Measurements from ENCODE around the gene PPT1. TPM values are rescaled to one million over a fixed set of nuclear protein-coding genes. Genes with fewer than 3 reads are reported as not detected.

PPT1 gene
- total RNA-seq = 100 to 1,000 TPM in 3 of 6 donors, 10 to 100 TPM in 3; 35.6 to 190 (median 95.3) TPM

DNA sequence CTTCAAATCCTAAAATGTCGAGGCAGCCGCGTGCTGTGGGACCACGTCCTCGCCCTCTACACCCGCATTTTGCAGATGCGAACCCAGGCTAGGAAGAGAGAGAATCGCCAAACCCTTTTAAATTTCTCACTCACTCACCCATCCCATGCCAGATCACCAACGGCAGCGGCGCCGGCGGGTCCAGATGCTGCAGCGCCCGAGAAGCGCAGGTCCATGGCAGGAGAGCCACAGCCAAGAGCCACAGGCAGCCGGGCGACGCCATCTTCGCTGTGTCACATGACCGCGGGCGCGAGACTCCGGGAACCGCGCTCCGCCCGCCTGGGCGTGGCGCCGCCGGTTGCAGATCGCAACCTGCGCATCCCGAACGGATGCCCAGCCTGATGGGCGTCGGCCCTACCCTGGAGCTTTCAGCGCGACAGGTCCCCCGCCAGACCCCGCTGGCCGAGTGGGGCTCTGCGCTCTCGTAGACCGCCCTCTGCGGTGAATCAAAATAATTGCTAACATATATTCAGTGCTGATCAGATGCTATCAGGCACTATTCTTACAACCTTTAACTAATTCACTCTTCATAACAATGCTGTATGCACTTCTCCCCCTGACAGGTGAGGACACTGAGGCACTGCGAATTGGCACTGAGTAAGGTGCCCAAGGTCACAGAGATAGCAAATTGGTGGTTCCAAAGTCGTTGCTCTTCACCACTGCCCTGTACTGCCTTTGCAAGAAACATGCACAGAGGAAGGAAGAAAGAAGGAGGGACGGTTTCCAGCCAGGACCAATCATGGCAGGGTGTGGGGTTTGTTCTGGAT, at the start of gene PPT1:
PPT1 (minus strand) TSS at position 276 of the 806 bp plus-strand sequence; CDS start at position 262, 14 bp downstream.
- no peaks in the 10 kb centered on the region for H3K27me3 ChIP-seq
- H3K4me1 ChIP-seq = peaks cover 9 to 18% (median 15%) of the 10 kb centered on the region in 4 donors
- peak; percentile 89 to 97 for ATAC-seq (ENCODE audit: low FRiP score in 2 of 2)
- H3K9me3 ChIP-seq = no peaks in the 10 kb centered on the region
- peak within 1 kb of the TSS; percentile 63 to 85 (median 74) for H3K27ac ChIP-seq
- 0 to 1% methylated on average over 22 to 40 of the region's 51 CpGs for whole genome bisulfite sequencing, 2 donors
- peaks cover 0 to 7% (median 0%) of the 10 kb centered on the region in 4 donors for H3K36me3 ChIP-seq
- peak in 2 of 4 donors; percentile 39 to 79 for TF ChIP-seq POLR2A (IDR thresholded peaks at IDR 0.05)
- TF ChIP-seq, protein P1, sequence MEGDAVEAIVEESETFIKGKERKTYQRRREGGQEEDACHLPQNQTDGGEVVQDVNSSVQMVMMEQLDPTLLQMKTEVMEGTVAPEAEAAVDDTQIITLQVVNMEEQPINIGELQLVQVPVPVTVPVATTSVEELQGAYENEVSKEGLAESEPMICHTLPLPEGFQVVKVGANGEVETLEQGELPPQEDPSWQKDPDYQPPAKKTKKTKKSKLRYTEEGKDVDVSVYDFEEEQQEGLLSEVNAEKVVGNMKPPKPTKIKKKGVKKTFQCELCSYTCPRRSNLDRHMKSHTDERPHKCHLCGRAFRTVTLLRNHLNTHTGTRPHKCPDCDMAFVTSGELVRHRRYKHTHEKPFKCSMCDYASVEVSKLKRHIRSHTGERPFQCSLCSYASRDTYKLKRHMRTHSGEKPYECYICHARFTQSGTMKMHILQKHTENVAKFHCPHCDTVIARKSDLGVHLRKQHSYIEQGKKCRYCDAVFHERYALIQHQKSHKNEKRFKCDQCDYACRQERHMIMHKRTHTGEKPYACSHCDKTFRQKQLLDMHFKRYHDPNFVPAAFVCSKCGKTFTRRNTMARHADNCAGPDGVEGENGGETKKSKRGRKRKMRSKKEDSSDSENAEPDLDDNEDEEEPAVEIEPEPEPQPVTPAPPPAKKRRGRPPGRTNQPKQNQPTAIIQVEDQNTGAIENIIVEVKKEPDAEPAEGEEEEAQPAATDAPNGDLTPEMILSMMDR (IDR thresholded peaks at IDR 0.05) = peak in 2 of 6 experiments; percentile 22 to 39
- no peak for TF ChIP-seq EP300 (IDR thresholded peaks at IDR 0.05)
- peak; percentile 27 to 63 for TF ChIP-seq POLR2AphosphoS5 (IDR thresholded peaks at IDR 0.05)
- H3K4me3 ChIP-seq = peak within 1 kb of the TSS; percentile 69 to 91 (median 78)
- peak; percentile 89 to 96 for DNase-seq

DNA sequence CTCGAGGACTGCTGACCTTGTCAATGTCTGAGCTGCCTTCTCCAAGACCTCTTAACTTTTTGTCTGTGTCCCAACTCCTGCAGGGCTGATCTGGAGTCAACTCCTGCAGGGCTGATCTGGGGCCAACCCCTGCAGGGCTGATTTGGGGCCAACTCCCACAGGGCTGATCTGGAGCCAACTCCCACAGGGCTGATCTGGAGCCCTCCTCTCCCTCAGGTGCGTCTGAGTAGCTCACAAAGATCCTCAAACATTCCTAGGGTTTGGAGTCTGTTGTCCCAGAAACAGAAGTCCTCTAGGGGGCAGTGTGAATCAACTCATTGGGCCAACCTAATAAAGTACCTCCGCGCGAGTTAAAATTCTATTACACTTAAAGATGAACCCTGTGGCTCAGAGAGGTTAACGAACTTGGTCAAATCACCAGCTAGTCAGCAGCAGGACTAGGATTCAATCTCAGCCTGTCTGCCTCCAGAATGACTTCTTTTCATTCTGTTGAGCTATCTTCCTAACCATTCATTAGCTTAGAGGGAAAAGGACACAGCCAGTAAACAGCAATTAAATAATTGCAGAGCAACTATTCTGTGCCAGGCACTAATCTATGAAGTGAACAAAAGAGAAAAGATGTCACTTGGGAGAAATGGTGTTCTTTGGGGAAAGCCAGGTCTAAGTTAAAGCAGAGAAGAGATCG, 47.0 kb upstream of the PPT1 start:
- Histone ChIP-seq H3K9me3 (no peaks in the 10 kb centered on the region), H3K27me3 (no peaks in the 10 kb centered on the region), H3K27ac (no peak overlapping the region), H3K36me3 (no peaks in the 10 kb centered on the region), H3K4me3 (no peak overlapping the region), H3K4me1 (peaks cover 0 to 10% (median 0%) of the 10 kb centered on the region in 4 donors)
- peak; percentile 1 to 50 for DNase-seq
- TF ChIP-seq, protein P1 (IDR thresholded peaks at IDR 0.05) = peak; percentile 53 to 76 (median 72)
- TF ChIP-seq POLR2AphosphoS5 (IDR thresholded peaks at IDR 0.05) (no peak), EP300 (IDR thresholded peaks at IDR 0.05) (no peak), POLR2A (IDR thresholded peaks at IDR 0.05) (no peak)
- peak; percentile 88 to 91 for ATAC-seq (ENCODE audit: low FRiP score in 2 of 2)
- WGBS, 2 donors = 17 to 24% methylated on average over 6 to 7 of the region's 7 CpGs

DNA sequence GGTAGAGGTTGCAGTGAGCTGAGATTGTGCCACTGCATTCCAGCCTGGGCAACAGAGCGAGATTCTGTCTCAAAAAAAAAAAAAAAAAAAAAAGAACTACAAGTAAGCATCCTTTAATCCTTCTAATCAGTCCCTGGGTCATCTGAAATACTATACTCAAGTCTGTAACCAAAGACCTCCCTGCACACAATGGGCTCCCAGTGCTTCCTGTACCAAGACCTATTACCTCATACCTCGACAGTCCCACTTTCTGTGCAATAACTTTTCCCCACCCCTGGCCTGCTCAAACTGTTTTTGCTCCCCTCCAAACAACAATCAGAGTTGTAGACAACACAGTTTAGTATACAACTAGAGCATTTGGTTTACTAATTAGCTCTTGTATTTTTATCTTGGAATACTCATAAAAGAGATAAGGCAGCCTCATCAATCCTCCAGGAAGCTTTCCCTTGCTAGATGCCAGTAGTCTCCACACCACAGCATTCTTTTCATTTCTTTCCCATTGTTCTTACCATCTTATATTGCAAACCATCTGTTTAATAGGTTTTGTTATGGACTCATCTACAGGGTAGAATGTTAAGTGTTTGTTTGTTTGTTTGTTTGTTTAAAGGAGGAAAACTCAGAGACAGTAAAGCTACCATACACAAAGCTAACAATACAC, 45.0 kb upstream of the PPT1 start:
- no peak for TF ChIP-seq EP300 (IDR thresholded peaks at IDR 0.05)
- TF ChIP-seq, protein P1 (IDR thresholded peaks at IDR 0.05) = no peak
- no peak for TF ChIP-seq POLR2AphosphoS5 (IDR thresholded peaks at IDR 0.05)
- no peak for TF ChIP-seq POLR2A (IDR thresholded peaks at IDR 0.05)
- Histone ChIP-seq H3K4me1 (peaks cover 0 to 10% (median 0%) of the 10 kb centered on the region in 4 donors), H3K4me3 (no peak overlapping the region), H3K36me3 (no peaks in the 10 kb centered on the region), H3K27me3 (no peaks in the 10 kb centered on the region), H3K9me3 (no peaks in the 10 kb centered on the region), H3K27ac (no peak overlapping the region)
- 47 to 63% methylated on average over 2 of the region's 2 CpGs for WGBS, 2 donors
- no peak for ATAC-seq (ENCODE audit: low FRiP score in 2 of 2)
- DNase-seq = no peak

DNA sequence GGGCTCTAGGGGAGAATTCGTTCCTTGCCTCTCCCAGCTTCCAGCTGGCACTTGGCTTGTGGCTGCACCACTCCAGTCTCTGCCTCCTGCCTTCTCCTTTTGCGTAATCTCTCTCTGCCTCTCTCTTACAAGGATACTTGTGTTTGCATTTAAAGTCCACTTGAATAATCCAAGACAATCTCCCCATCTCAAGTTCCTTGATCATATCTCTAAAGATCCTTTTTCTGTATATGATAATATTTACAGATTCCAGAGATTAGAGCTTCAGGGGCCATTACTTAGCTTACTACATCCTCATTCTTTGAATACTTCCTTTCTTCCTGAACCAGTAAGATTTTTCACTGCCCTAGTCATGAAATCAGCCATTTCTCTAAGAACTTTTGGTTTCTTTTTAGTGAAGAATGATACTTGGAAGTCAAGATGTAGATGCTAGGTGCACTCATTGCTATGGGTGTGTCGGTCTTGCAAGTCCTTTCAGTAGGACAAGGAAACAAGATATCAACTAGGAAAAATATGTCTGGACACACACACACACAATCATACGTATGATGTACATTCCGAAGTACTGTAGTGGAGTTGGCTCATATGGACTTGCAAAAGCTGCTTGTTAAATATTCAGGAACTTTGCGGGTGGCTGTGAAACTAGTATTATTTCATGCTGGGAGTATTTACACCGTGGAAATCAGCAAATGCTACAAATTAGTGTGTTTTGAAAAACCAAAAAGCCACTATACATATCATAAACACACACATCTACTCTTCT, 43.3 kb upstream of the PPT1 start:
- H3K9me3 ChIP-seq = no peaks in the 10 kb centered on the region
- no peak overlapping the region for H3K4me3 ChIP-seq
- DNase-seq = peak in 1 of 2 donors; percentile 60
- no peaks in the 10 kb centered on the region for H3K36me3 ChIP-seq
- 50 to 57% methylated on average over 7 of the region's 7 CpGs for WGBS, 2 donors
- peaks cover 0 to 10% (median 0%) of the 10 kb centered on the region in 4 donors for H3K4me1 ChIP-seq
- peak; percentile 38 to 69 for ATAC-seq (ENCODE audit: low FRiP score in 2 of 2)
- H3K27me3 ChIP-seq = no peaks in the 10 kb centered on the region
- TF ChIP-seq, protein P1 (IDR thresholded peaks at IDR 0.05) = peak in 1 of 6 experiments; percentile 25
- no peak for TF ChIP-seq POLR2A (IDR thresholded peaks at IDR 0.05)
- peak overlapping the region; percentile 21 to 67 (median 59) for H3K27ac ChIP-seq
